Parathyroid adenoma (tissue), 2 donors: ENCODE results near the gene MRPL10.
A peak's percentile ranks its signal among the peaks of the same experiment; 100 is the strongest.

Experiments used
- H2AFZ ChIP-seq: fragments of 300-600 bp; sonication (generic); one replicate; pipeline ENCODE4 v1.7.0; 2017; ENCODE audit warnings: antibody characterized with exemption, mild to moderate bottlenecking
- H3K27ac ChIP-seq: fragments of 300-600 bp; sonication (generic); one replicate; pipeline ENCODE4 v1.7.0; 2017
- H3K27me3 ChIP-seq: fragments of 300-600 bp; sonication (generic); one replicate; pipeline ENCODE4 v1.7.0; 2017; ENCODE audit warnings: low read length; ENCODE audit not compliant: control insufficient read depth, insufficient read depth
- H3K36me3 ChIP-seq: fragments of 300-600 bp; sonication (generic); one replicate; pipeline ENCODE4 v1.7.0; 2017; ENCODE audit warnings: low read length; ENCODE audit not compliant: control insufficient read depth, insufficient read depth
- H3K4me1 ChIP-seq: fragments of 300-600 bp; sonication (generic); one replicate; pipeline ENCODE4 v1.7.0; 2017; ENCODE audit warnings: control low read depth
- H3K4me2 ChIP-seq: fragments of 300-600 bp; sonication (generic); one replicate; pipeline ENCODE4 v1.7.0; 2017; ENCODE audit warnings: low read length
- H3K4me3 ChIP-seq: fragments of 300-600 bp; sonication (generic); one replicate; pipeline ENCODE4 v1.7.0; 2017; ENCODE audit warnings: low read depth, low read length
- H3K79me2 ChIP-seq: fragments of 300-600 bp; sonication (generic); one replicate; pipeline ENCODE4 v1.7.0; 2017; ENCODE audit warnings: control low read depth
- H3K9ac ChIP-seq: fragments of 300-600 bp; sonication (generic); one replicate; pipeline ENCODE4 v1.7.0; 2017; ENCODE audit warnings: mild to moderate bottlenecking
- H3K9me3 ChIP-seq: fragments of 300-600 bp; sonication (generic); one replicate; pipeline ENCODE4 v1.7.0; 2017; ENCODE audit warnings: low read length; ENCODE audit not compliant: control insufficient read depth
- TF ChIP-seq, protein P1 (sequence below): fragments of 300-600 bp; sonication (generic); IDR thresholded peaks from one replicate; pipeline ENCODE4 v1.7.0; 2017; ENCODE audit warnings: antibody characterized with exemption, mild to moderate bottlenecking
- donor health status: primary hyperparathyroidism.

Gene MRPL10

DNA sequence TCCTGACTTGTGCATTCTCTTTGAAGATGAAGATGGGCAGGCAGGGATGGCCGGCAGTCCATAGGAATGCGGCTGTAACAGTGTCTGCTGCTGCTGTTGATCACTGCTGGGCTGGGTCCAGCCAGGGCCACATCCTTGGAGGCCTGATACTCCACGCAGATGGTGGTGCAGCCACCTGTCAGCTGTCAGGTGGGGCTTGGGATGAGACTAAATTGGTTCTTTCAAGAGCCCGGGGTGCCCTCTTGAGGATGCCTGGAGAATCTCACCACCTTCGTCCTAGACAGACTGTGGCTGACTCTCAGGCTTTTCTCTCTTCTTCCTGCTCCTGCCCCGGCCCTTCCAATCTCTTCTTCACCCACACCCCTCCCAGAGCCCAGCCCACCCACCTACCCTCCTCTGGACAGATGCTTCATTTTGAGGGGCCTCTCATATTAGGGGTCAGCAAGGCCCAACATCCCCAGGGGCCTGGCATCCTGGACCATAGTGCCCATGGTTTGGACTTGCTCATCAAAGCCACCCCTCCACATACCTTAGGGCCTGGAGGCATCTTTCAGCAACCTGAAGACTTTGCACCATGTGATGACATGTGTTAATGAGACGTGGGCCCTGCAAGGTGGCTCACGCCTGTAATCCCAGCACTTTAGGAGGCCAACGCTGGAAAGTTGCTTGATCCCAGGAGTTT is 28.9 kb downstream of the MRPL10 start:
- TF ChIP-seq, protein P1, sequence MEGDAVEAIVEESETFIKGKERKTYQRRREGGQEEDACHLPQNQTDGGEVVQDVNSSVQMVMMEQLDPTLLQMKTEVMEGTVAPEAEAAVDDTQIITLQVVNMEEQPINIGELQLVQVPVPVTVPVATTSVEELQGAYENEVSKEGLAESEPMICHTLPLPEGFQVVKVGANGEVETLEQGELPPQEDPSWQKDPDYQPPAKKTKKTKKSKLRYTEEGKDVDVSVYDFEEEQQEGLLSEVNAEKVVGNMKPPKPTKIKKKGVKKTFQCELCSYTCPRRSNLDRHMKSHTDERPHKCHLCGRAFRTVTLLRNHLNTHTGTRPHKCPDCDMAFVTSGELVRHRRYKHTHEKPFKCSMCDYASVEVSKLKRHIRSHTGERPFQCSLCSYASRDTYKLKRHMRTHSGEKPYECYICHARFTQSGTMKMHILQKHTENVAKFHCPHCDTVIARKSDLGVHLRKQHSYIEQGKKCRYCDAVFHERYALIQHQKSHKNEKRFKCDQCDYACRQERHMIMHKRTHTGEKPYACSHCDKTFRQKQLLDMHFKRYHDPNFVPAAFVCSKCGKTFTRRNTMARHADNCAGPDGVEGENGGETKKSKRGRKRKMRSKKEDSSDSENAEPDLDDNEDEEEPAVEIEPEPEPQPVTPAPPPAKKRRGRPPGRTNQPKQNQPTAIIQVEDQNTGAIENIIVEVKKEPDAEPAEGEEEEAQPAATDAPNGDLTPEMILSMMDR = peak; percentile 59
- no peak overlapping the region for H3K4me2 ChIP-seq
- H3K9me3 ChIP-seq = no peaks in the 10 kb centered on the region
- H3K27ac ChIP-seq = no peak overlapping the region
- H3K4me1 ChIP-seq = no peaks in the 10 kb centered on the region
- no peak overlapping the region for H3K4me3 ChIP-seq
- H3K27me3 ChIP-seq = no peaks in the 10 kb centered on the region
- no peaks in the 10 kb centered on the region for H3K79me2 ChIP-seq
- no peak overlapping the region for H3K9ac ChIP-seq
- H3K36me3 ChIP-seq = no peaks in the 10 kb centered on the region
- H2AFZ ChIP-seq = no peak overlapping the region

GRCh38 chr17:47801906-47802305 is 29.4 kb downstream of the MRPL10 start:
- H3K4me3 ChIP-seq = no peak overlapping the region
- no peaks in the 10 kb centered on the region for H3K79me2 ChIP-seq
- H3K4me1 ChIP-seq = no peaks in the 10 kb centered on the region
- TF ChIP-seq, protein P1 = no peak
- H3K4me2 ChIP-seq = no peak overlapping the region
- H3K9me3 ChIP-seq = no peaks in the 10 kb centered on the region
- H3K9ac ChIP-seq = no peak overlapping the region
- no peak overlapping the region for H3K27ac ChIP-seq
- no peak overlapping the region for H2AFZ ChIP-seq
- H3K27me3 ChIP-seq = no peaks in the 10 kb centered on the region
- H3K36me3 ChIP-seq = no peaks in the 10 kb centered on the region

- H3K27me3 ChIP-seq = no peaks in the 10 kb centered on the region
- H3K36me3 ChIP-seq = no peaks in the 10 kb centered on the region
- no peak overlapping the region for H2AFZ ChIP-seq
- H3K4me1 ChIP-seq = no peaks in the 10 kb centered on the region
- TF ChIP-seq, protein P1 = no peak
- no peaks in the 10 kb centered on the region for H3K9me3 ChIP-seq
- H3K9ac ChIP-seq = no peak overlapping the region
- H3K79me2 ChIP-seq = no peaks in the 10 kb centered on the region
- H3K27ac ChIP-seq = no peak overlapping the region
- H3K4me3 ChIP-seq = no peak overlapping the region
- H3K4me2 ChIP-seq = no peak overlapping the region
Observed at GRCh38 chr17:47801176-47801765, 30.1 kb downstream of the MRPL10 start.

- no peaks in the 10 kb centered on the region for H3K79me2 ChIP-seq
- H3K36me3 ChIP-seq = no peaks in the 10 kb centered on the region
- no peak overlapping the region for H3K9ac ChIP-seq
- no peak overlapping the region for H3K4me2 ChIP-seq
- no peak overlapping the region for H2AFZ ChIP-seq
- TF ChIP-seq, protein P1 = no peak
- H3K27ac ChIP-seq = no peak overlapping the region
- no peaks in the 10 kb centered on the region for H3K27me3 ChIP-seq
- H3K4me1 ChIP-seq = no peaks in the 10 kb centered on the region
- no peak overlapping the region for H3K4me3 ChIP-seq
- no peaks in the 10 kb centered on the region for H3K9me3 ChIP-seq
Observed at GRCh38 chr17:47800686-47801085, 30.7 kb downstream of the MRPL10 start.

GRCh38 chr17:47797797-47798196 is 33.5 kb downstream of the MRPL10 start:
- Histone ChIP-seq H3K36me3 (no peaks in the 10 kb centered on the region), H3K9me3 (no peaks in the 10 kb centered on the region), H3K9ac (no peak overlapping the region), H3K4me3 (no peak overlapping the region), H3K27me3 (no peaks in the 10 kb centered on the region), H3K79me2 (no peaks in the 10 kb centered on the region), H3K4me1 (no peaks in the 10 kb centered on the region), H3K4me2 (no peak overlapping the region), H3K27ac (no peak overlapping the region), H2AFZ (no peak overlapping the region)
- TF ChIP-seq, protein P1 = no peak
